ENCODE measurements around the gene PLEKHA3.
"Not testable (repeated sequence)": the region's sequence is repeated elsewhere in the genome, so short reads cannot be mapped to it uniquely, and the experiment has no call there.

PLEKHA3 gene

DNA sequence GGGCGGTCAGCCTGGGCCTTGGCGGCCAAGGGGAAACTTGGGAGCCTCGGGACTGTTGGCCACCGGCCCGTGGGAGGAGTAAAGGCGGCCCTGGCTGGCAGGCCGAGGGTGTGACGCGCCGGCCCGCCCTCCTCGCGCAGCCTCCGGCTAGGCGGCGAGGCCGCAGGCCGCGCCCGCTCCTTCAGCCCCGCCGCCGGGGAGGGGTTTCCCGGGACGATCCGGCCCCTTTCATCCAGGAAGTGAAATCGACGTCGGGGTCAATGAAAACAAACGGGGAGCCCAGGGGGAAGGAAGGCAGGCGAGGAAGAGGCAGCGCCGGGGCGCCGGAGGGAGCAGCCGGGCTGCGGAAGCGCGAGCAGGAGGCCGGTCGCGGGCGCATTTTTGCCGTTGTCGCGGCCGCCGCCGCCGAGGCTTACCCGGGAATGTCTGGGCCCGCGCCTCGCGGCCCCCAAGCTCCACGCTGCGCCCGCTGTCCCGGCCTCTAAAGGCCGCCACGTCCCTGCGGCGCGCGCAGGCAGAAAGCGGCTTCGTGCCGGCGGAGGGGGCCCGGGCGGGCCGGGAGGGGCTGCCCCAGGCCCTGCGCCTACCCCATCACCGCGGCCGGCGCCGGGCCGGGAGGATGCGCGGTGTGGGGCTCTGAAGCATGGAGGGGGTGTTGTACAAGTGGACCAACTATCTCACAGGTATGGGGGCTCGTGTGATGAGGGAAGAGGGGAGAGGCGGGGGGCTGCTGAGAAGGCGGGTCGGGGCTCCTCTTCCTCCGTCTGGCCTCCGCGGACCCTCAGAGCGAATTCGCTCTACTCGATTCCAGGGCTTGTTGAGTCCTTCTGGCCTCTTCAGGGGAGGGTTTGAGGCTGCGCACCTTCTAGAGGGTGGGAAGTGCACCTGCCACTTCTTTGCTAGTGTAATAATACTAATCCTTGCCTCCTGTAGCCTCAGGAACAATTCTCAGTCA is at the start of gene PLEKHA3:
Gene PLEKHA3 (plus strand): TSS at position 231 of the 955 bp plus-strand sequence. CDS start 413 bp downstream, at position 644.
- peaks cover 26% of the 10 kb centered on the region for H3K4me1 Mint-ChIP-seq
- peak within 1 kb of the TSS; percentile 97 for H3K4me3 Mint-ChIP-seq

DNA sequence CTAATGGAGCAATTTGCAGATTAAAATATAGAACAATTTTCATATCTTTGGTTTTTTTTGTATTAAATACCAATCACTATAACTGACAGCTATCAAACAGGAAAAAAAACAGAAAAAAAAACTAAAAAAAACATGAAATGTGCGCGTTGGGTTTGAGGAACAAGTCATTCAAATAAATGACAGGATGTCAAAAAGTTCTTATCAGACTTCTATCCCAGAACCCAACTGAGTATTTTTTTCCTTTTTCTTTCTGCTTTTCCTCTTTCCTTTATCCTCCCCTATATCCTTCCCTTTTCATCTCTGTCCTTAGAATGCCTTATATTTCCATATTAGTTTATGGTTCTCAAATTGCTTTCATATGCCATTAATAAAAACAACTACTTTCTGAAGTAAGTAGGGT is 43.6 kb upstream of the PLEKHA3 start:
- no peak for ATAC-seq (ENCODE audit: low read depth)
- no peaks in the 10 kb centered on the region for H3K4me1 Mint-ChIP-seq
- H3K9me3 Mint-ChIP-seq, result no peaks in the 10 kb centered on the region
- H3K4me3 Mint-ChIP-seq, result no peak overlapping the region
- DNase-seq (ENCODE audit: low spot score in 2 of 2), result no peak
- no peaks in the 10 kb centered on the region for H3K27me3 Mint-ChIP-seq
- peaks cover 33% of the 10 kb centered on the region for H3K36me3 Mint-ChIP-seq
- peak overlapping the region; percentile 32 for H3K27ac Mint-ChIP-seq

More for the DNA sequence above, at the start of gene PLEKHA3:
- Mint-ChIP-seq H3K36me3 (peaks cover 1% of the 10 kb centered on the region), H3K27ac (peak within 1 kb of the TSS; percentile 97), H3K9me3 (no peaks in the 10 kb centered on the region), H3K27me3 (no peaks in the 10 kb centered on the region)
- peak; percentile 55 for ATAC-seq (ENCODE audit: low read depth)
- DNase-seq (ENCODE audit: low spot score in 2 of 2), result peak; percentile 70 to 76

DNA sequence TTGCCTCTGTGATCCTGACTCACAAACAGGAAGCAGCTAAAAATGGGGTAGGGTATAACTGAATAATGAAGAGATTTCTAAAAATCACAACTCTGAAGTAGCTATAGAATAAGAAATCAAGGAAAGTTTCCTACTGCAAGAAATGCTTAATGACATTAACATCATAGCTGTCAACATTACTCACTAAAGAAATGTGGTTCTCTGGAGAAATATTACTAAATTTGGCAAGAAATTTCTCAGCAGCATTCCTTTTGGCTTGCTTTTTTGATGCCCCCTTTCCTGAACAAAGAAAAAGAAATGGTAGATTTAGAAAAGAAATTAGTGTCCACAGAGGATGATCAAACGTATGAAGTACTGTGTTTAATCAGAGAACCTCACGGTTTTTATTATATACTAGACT is 38.8 kb upstream of the PLEKHA3 start:
- H3K27ac Mint-ChIP-seq, result peak overlapping the region; percentile 29
- H3K4me1 Mint-ChIP-seq, result no peaks in the 10 kb centered on the region
- no peak overlapping the region for H3K4me3 Mint-ChIP-seq
- no peak for DNase-seq (ENCODE audit: low spot score in 2 of 2)
- no peak for ATAC-seq (ENCODE audit: low read depth)
- no peaks in the 10 kb centered on the region for H3K27me3 Mint-ChIP-seq
- H3K36me3 Mint-ChIP-seq, result peaks cover 34% of the 10 kb centered on the region
- no peaks in the 10 kb centered on the region for H3K9me3 Mint-ChIP-seq

DNA sequence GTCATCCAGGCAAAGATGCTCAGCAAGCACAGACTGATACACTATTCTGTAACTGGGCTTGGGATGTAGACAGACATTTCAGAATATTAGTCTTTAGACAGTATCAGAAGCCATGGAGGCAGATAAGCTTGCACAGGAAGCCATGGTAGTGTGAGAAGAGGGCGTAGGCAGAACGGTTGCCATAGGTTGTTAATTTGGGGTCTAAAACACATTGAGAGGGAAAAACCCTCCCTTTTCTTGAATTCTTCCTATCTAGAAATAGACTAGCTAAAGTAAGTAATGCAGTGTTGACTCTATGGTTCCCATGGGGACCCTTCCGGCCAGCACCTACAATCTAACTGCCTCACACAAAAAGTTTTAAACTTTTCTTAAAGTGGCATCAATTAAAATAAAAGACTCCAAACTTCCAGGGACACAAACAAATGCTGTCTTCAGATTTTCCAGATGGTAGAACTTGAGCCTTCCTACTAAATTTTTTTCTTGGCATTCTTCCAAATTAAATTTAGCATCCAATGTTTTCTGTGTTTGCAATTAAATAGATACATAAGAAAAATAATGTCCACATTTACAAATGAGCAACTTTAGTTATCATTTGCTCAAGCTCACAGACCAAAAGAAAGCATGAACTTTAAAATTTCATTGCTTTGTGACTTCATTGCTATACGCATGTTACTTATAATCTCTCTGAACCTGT is 31.1 kb upstream of the PLEKHA3 start:
- Mint-ChIP-seq H3K9me3 (no peaks in the 10 kb centered on the region), H3K27me3 (no peaks in the 10 kb centered on the region), H3K36me3 (peaks cover 18% of the 10 kb centered on the region), H3K27ac (peak overlapping the region; percentile 96), H3K4me3 (no peak overlapping the region), H3K4me1 (peaks cover 13% of the 10 kb centered on the region)
- ATAC-seq (ENCODE audit: low read depth) (no peak), DNase-seq (ENCODE audit: low spot score in 2 of 2) (no peak)

DNA sequence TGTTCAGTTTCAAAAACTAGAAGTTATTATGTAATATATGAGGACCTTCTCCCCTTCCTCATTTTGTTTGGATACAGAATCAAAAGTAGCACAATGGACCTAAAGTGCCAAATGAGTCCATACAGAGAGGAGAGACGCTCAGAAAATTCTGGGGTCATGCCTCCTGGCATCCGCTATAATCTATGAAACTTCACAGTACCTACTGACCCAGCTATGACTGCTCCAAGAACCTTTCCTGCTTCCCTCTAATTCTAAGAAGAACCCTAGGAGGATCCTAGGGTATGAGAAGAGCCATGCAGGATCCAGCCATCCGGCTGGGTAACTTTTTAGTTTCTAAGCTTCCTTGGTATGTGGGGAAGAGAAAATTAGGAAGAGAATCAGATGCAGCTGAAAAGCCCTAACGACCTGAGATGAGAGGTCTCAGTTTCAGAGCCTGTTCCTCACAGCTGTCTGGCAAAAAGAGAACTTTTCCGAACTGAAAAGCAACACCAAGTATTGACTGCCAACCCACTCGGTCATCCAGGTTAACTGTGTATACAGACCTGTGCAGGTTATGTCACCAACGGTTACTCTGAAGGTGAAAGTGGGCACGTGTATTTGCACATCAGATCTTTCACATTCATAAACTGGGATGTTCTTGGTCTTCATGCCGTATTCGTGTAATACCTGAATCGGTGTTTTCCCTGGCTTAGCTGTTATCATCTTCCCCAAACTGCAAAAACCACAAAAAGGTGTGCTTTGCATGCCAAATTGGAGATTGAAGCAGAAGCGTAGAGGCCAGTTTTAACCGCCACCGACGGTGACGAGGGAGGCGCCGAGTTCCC is 30.3 kb upstream of the PLEKHA3 start:
- H3K4me1 Mint-ChIP-seq, result peaks cover 13% of the 10 kb centered on the region
- H3K9me3 Mint-ChIP-seq, result no peaks in the 10 kb centered on the region
- DNase-seq (ENCODE audit: low spot score in 2 of 2), result no peak
- peak overlapping the region; percentile 96 for H3K27ac Mint-ChIP-seq
- H3K36me3 Mint-ChIP-seq, result peaks cover 14% of the 10 kb centered on the region
- ATAC-seq (ENCODE audit: low read depth), result no peak
- no peaks in the 10 kb centered on the region for H3K27me3 Mint-ChIP-seq
- H3K4me3 Mint-ChIP-seq, result peak overlapping the region; percentile 91

DNA sequence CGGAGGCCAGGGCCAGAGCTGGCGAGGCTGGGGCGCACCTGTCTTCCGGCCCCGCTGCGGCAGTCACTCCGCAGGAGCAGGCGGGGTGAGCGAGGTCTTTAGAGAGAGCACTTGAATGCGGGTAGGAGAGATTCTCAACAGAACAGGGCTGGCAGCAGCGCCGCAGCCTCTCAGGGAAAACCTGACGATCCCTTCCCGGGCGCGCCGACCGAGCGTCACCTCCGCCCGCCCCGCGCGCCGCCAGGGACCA is 29.8 kb upstream of the PLEKHA3 start:
- Mint-ChIP-seq H3K9me3 (no peaks in the 10 kb centered on the region), H3K36me3 (peaks cover 11% of the 10 kb centered on the region), H3K27me3 (no peaks in the 10 kb centered on the region), H3K27ac (peak overlapping the region; percentile 96), H3K4me1 (peaks cover 13% of the 10 kb centered on the region), H3K4me3 (peak overlapping the region; percentile 91)
- DNase-seq (ENCODE audit: low spot score in 2 of 2) (peak; percentile 74 to 83), ATAC-seq (ENCODE audit: low read depth) (peak; percentile 66)

DNA sequence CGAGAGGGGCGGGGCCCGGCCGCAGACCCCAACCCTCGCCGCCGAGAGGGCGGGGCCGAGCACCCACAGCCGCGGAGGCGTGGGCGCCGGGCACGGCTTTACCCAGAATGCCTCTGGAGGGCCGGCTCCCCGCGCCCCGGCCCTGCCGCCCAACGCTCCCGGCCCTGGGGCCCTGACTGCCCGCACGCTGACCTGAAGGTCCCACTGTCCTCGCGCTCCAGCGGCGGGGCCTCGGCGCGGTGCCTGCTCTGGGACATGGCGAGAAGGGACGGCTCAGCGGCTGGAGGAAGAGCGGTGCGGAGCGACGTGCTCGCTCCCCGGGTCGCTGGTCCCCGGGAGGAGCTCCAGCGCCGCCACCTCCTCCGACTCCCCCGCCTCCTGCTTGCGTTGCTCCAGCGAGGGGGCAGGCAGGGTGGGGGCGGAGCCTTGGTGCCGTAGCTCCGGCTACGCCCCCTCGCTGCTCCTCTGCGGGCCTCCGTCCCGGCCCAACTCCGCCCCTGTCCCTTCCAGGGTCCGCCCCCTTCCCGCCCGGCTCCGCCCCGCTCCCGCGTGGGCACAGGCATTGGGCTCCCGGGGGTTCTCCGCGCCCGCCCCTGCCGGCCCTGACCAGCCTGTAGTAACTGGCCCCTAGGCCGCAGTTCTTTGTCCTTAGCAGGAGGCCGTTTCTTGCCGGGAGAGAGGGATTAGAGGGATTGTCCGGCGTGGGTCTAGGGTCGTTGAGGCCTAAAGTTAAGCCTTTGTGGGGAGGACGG is 29.3 kb upstream of the PLEKHA3 start, which contains the start of the genes PJVK and PRKRA:
Gene PJVK (plus strand): TSS at position 605 of the 752 bp plus-strand sequence. CDS start 2,032 bp downstream, outside the sequence.
Gene PRKRA (minus strand): TSS at position 402 of the 752 bp plus-strand sequence. CDS start 145 bp downstream, at position 257.
- peak within 1 kb of the TSS; percentile 91 for H3K4me3 Mint-ChIP-seq
- DNase-seq (ENCODE audit: low spot score in 2 of 2) (peak; percentile 93 to 94), ATAC-seq (ENCODE audit: low read depth) (peak; percentile 80)
- no peaks in the 10 kb centered on the region for H3K27me3 Mint-ChIP-seq
- H3K36me3 Mint-ChIP-seq, result peaks cover 11% of the 10 kb centered on the region
- H3K9me3 Mint-ChIP-seq, result no peaks in the 10 kb centered on the region
- H3K4me1 Mint-ChIP-seq, result peaks cover 13% of the 10 kb centered on the region
- H3K27ac Mint-ChIP-seq, result peak within 1 kb of the TSS; percentile 96

DNA sequence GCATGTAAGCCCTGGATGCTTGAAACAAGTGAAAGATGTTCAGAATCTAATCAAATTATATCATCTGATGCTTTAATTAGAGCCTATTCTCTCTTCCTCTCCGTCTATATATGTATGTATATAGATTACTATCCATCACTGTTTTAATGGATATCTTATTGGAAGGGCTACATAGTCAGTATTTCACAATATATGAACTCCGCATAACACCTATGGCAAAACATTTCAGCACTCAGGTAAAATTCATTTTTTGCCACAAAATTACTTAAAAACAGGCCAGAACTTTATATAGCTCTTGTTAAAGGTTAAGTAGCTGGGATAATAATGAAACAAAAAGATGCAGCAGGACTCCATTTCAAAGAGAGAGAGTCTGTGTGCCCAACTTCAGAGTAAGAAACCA is 27.9 kb upstream of the PLEKHA3 start:
- Mint-ChIP-seq H3K27me3 (no peaks in the 10 kb centered on the region), H3K27ac (no peak overlapping the region), H3K4me1 (peaks cover 13% of the 10 kb centered on the region), H3K4me3 (peak overlapping the region; percentile 11), H3K36me3 (peaks cover 10% of the 10 kb centered on the region), H3K9me3 (no peaks in the 10 kb centered on the region)
- ATAC-seq (ENCODE audit: low read depth) (no peak), DNase-seq (ENCODE audit: low spot score in 2 of 2) (no peak)

DNA sequence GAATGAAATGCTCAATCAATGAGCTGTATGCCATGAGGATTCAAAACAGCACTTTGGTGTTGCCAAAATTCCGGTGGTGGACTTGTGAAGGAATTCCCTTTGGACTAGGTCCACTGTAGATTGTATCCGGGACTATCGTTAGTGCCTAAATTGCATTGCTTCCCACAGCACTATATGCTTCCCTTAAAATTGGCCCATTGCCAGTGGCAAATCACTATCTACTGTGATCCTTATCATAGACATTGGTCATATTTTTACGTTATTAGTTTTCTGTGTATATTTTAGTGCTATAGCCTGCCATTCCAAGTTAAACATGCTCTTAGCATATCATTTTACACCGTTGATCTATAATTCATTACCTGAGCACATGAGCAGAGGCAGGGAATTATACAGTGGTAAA is 27.4 kb upstream of the PLEKHA3 start:
- Mint-ChIP-seq H3K4me1 (peaks cover 13% of the 10 kb centered on the region), H3K36me3 (peaks cover 9% of the 10 kb centered on the region), H3K9me3 (no peaks in the 10 kb centered on the region), H3K27me3 (no peaks in the 10 kb centered on the region), H3K27ac (no peak overlapping the region), H3K4me3 (no peak overlapping the region)
- DNase-seq (ENCODE audit: low spot score in 2 of 2) (no peak), ATAC-seq (ENCODE audit: low read depth) (no peak)

DNA sequence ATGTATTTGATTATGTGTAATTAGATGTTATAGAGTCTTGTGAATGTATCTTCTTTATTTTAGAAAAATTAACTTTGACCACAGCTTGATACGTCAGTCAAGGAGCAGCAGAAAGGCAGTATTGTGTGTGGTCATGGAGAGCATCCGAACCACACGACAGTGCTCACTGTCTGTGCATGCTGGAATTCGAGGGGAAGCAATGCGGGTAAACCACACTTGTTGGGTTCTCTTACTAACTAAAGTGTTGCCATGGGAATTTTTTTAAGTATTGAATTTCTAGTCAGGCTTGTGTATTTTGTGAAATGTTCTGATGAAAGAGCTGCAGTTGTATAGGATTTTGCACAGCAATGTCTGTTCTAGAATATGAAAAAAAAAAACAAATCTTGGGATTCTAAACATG is 24.3 kb upstream of the PLEKHA3 start:
- peaks cover 5% of the 10 kb centered on the region for H3K4me1 Mint-ChIP-seq
- H3K27me3 Mint-ChIP-seq, result no peaks in the 10 kb centered on the region
- ATAC-seq (ENCODE audit: low read depth) (no peak), DNase-seq (ENCODE audit: low spot score in 2 of 2) (no peak)
- H3K36me3 Mint-ChIP-seq, result no peaks in the 10 kb centered on the region
- H3K9me3 Mint-ChIP-seq, result no peaks in the 10 kb centered on the region
- H3K4me3 Mint-ChIP-seq, result no peak overlapping the region
- H3K27ac Mint-ChIP-seq, result no peak overlapping the region

DNA sequence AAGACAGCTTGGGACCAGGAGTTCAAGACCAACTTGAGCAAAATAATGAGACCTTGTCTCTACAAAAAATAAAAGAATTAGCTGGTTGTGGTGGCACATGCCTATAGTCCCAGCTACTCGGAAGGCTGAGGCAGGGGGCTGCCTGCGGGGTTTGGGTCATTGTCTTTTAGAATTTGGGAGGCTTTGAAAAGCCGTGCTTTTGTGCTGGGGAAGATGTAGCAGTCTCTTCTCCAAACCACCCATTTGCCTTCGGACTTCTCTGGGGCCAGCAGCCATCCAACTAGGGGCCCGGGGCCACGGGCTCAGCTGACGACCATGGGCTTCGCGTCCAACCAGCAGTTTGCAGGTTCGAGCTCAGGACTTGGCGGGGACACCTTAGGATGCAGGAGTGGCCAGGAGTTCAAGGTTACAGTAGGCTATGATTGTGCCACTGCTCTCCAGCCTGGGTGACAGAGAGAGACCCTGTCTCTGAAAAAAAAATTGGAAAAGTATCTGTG is 22.8 kb upstream of the PLEKHA3 start:
- no peaks in the 10 kb centered on the region for H3K36me3 Mint-ChIP-seq
- no peaks in the 10 kb centered on the region for H3K9me3 Mint-ChIP-seq
- no peaks in the 10 kb centered on the region for H3K27me3 Mint-ChIP-seq
- ATAC-seq (ENCODE audit: low read depth) (no peak), DNase-seq (ENCODE audit: low spot score in 2 of 2) (no peak)
- H3K4me3 Mint-ChIP-seq, result no peak overlapping the region
- no peaks in the 10 kb centered on the region for H3K4me1 Mint-ChIP-seq
- H3K27ac Mint-ChIP-seq, result no peak overlapping the region

DNA sequence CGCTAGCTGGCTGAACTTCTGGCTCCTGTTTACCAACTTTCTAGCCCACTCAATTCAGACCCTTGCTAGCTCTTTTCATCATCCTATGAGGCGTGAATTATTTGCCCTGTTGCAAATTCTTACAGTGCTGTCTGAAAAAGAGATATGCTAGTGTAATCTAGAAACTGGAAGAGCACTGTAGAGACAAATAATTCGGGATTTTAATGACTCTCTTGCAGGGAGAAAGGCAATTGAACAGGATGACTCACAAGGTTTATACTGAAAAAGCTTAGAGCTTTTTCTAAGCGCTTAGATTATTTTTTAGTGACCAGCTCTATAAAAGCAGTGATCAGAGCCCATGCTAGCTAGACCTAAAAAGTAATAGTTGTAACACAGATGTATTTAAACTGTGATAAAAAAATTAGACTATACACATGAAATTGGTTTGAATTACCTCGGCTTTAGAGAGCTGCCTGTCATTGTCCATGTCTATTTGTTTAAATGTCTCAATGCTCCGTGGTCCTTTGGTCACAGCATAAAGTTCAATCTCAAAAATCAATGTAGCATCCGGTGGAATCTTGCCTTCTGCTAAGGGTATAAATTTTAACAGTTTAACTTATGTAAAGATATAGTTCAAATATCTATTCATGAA is 10.9 kb upstream of the PLEKHA3 start:
- DNase-seq (ENCODE audit: low spot score in 2 of 2), result no peak
- H3K27me3 Mint-ChIP-seq, result no peaks in the 10 kb centered on the region
- no peak for ATAC-seq (ENCODE audit: low read depth)
- H3K36me3 Mint-ChIP-seq, result peaks cover 5% of the 10 kb centered on the region
- H3K9me3 Mint-ChIP-seq, result no peaks in the 10 kb centered on the region
- no peak overlapping the region for H3K4me3 Mint-ChIP-seq
- peaks cover 2% of the 10 kb centered on the region for H3K4me1 Mint-ChIP-seq
- no peak overlapping the region for H3K27ac Mint-ChIP-seq

DNA sequence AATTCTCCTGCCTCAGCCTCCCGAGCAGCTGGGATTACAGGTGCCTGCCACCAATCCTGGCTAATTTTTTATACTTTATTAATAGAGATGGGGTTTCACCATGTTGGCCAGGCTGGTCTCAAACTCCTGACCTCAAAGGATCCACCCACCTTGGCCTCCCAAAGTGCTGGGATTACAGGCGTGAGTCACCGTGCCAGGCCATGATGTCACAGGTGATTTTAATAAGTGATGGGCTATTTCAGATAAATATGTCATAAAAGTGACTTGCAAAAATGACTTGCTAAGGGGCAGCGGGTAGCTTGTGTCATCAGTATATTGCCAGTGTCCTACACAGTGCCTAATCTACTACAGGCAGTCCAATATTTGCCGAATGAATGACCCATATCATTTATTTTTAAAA is 8.9 kb upstream of the PLEKHA3 start:
- H3K9me3 Mint-ChIP-seq; H3K27ac Mint-ChIP-seq; H3K36me3 Mint-ChIP-seq; H3K4me3 Mint-ChIP-seq; ATAC-seq (ENCODE audit: low read depth); H3K4me1 Mint-ChIP-seq; DNase-seq (ENCODE audit: low spot score in 2 of 2); H3K27me3 Mint-ChIP-seq: not testable (repeated sequence)

All from memory B cell (primary cell).